G401 (cell line): ENCODE measurements around the gene ZNF652. TPM values are rescaled to one million over a fixed set of nuclear protein-coding genes. Genes with fewer than 3 reads are reported as not detected.
"Not testable (repeated sequence)": the region's sequence is repeated elsewhere in the genome, so short reads cannot be mapped to it uniquely, and the experiment has no call there.

Experiments
- DNase-seq: peaks from one replicate; pipeline ENCODE4 v3.0.0-alpha.2; 2015; ENCODE audit warnings: low spot score
- in situ Hi-C: cut with HindIII; loops from 2 replicates; pipeline ENCODE4 v1.10.0; 2016; ENCODE audit warnings: low sequenced_read_pairs, mixed read lengths
- total RNA-seq: library from RNA; depleted of rRNA; stranded (reverse); fragments of >200 nt; shearing (Covaris generic); gene quantifications from 2 replicates; pipeline ENCODE4 v1.2.3, GENCODE V29; 2014

Gene ZNF652
- total RNA-seq, 1 experiment from 2014 or later = 20.2 TPM

DNA sequence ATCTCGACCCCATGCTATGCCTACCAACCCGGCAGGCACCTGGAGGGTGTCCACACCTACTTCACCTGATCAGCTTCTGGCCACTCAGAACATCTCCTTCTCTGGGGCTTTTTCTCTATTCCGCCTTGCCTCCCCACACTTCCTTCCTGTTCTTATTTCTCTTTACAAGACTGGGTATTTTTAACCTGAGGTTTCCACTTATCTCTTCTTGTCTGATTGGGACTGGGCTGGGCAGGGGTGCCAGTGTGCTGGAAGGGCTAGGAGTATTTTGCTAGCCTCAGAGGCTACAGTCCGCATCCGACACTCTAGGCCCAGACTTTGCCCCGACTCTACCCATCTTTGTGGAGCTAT, 26.2 kb upstream of the ZNF652 start:
- in situ Hi-C loops = no loop called here
- no peak for DNase-seq

DNA sequence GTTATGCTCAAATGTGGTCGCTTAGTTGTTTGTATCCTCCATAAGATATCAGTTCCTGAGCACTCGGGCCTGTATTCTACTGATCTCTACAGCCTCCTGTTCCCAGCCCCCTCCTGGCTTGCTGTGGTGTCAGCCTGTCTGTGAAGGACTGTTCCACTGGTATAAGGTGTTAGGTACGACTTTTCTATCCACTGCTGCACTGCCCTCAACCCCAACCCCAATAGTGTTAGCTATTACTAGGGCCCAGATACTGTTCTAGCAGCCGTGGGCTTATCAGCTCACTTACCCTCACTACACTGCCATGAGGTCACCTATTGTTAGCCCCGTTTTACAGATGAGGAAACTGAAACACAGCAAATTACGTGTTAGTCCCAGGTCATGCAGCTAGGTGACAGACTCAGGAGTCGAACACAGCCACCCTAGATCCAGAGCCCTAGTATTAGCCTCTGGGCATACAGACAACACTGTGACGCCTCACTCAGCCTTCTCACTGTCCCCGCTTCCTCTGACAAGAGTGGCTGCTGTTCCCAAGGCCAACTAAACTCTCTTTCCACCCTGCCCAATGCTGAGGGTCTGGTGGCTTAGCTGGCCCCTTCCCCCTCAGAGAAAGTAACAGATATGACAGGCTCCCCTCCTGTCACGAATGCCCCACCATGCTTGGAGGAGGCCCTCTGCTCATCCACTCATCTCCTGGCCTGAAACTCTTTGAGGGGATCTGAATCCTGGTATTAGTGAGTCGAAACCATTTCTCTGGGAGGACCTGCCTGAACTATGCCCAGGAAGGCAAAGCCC, 25.6 kb upstream of the ZNF652 start:
- DNase-seq = no peak
- in situ Hi-C loops = no loop called here

DNA sequence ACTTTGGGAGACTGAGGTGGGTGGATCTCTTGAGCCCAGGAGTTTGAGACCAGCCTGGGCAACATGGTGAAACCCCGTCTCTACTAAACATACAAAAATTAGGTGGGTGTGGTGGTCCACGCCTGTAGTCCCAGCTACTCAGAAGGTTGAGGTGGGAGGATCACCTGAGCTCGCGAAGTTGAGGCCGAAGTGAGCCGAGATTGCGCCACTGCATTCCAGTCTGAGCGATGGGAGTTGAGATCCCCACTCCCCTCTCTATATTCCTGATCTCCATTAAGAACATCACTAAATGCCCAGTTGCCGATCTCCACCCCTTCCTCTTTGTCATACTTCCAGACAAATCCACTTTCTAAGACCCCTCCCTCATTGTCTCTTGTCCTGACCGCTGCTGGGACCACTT, 24.3 kb upstream of the ZNF652 start:
- in situ Hi-C loops = no loop called here
- DNase-seq = no peak

- in situ Hi-C loops = no loop called here
Observed at GRCh38 chr17:49384951-49385350, 22.9 kb upstream of the ZNF652 start.

GRCh38 chr17:49383060-49383459, 21.0 kb upstream of the ZNF652 start:
- no peak for DNase-seq
- in situ Hi-C loops = no loop called here

More at GRCh38 chr17:49384951-49385350, 22.9 kb upstream of the ZNF652 start:
- DNase-seq = no peak

GRCh38 chr17:49382556-49382955, 20.5 kb upstream of the ZNF652 start:
- no peak for DNase-seq
- in situ Hi-C loops = no loop called here

DNA sequence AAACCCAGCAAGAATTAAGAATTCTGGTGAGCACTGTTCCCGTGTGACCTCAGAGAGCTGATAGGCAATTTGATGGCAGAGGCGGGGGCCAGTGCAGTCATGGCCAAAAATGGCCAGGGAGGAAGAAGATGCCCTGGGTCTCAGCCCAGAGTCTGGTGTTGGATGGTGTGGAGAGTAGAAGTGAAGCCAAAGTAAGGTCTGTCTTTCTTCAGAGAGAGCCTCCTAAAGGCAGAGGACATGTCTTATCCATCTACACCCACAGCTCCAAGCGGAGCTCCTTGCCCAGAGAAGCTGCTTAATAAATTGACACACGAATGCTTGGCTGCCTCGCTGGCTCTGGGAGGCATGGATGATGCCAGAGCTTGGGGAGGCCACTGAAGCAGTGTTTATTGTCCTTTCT, 19.7 kb upstream of the ZNF652 start:
- no peak for DNase-seq
- in situ Hi-C loops = no loop called here

DNA sequence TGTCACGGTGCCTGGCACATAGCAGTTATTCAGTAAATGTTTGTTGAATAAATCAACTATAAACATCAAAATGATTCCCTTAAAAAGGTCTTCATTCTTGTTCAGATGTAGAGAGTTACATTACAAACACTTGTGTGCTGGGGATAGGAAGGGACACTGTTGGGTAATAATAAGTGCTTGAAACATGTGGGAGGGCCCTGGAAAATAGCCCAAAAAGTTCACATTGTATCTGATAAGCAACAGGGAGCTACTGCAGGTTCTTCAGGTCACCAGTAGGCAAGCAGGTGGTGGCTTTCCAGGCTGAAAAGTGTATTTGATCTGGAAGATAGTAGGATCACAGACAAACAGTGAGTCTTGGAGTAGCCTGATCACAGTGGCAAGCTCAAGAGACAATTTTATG, 19.0 kb upstream of the ZNF652 start:
- in situ Hi-C loops = no loop called here
- DNase-seq = no peak

- in situ Hi-C loops = no loop called here
- no peak for DNase-seq
Observed at GRCh38 chr17:49379926-49380325, 17.9 kb upstream of the ZNF652 start.

GRCh38 chr17:49378311-49378710, 16.3 kb upstream of the ZNF652 start:
- no peak for DNase-seq
- in situ Hi-C loops = no loop called here

GRCh38 chr17:49375544-49375943, 13.5 kb upstream of the ZNF652 start:
- in situ Hi-C loops = no loop called here
- DNase-seq = no peak

GRCh38 chr17:49373115-49373514, 11.1 kb upstream of the ZNF652 start:
- in situ Hi-C loops = no loop called here
- DNase-seq = no peak

DNA sequence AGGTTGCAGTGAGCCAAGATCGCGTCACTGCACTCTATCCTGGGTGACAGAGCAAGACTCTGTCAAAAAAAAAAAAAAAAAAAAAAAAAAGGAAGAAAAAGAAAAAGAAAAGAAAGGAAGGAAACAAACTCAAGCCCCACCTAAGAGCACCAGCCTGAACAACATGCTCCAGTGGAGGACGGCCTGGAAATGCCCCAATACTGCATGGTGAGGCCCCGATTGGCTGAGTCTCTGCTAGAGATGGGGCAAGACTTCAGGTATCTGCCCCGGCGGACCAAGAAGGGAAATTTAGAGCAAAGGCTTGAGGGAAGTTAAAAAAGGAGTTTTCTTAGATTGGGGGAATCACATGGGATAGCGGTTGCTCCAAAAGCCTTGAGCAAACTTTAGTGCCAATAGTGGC, 10.4 kb upstream of the ZNF652 start:
- DNase-seq = no peak
- in situ Hi-C loops = no loop called here

GRCh38 chr17:49370971-49371834, 9.2 kb upstream of the ZNF652 start:
- in situ Hi-C loops = no loop called here
- no peak for DNase-seq

- DNase-seq = no peak
- in situ Hi-C loops = no loop called here
Observed at GRCh38 chr17:49369760-49370159, 7.7 kb upstream of the ZNF652 start.

GRCh38 chr17:49369089-49369488, 7.0 kb upstream of the ZNF652 start:
- in situ Hi-C loops = no loop called here
- DNase-seq = no peak

DNA sequence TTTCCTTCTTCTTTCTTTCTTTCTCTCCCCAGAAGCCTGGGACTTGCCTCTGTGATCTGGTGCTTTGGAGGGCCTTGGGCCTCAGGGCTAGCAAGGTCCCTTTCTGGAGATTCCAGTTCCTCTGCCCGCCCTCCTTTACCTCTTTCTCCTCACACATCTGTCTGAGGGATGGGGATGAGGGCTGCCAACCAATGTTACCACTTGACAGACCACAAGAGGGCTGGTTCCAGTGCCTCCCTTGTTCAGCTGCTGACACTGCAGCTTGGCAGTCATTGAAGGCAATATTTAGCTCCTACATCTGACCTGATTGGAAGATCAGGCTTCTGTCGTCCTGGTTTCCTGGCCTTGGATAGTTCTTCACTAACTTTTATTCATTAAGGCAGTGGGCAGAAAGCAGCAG, 3.6 kb upstream of the ZNF652 start:
- in situ Hi-C loops = no loop called here
- DNase-seq = peak; percentile 25

- DNase-seq, in situ Hi-C loops: not testable (repeated sequence)
Observed at GRCh38 chr17:49365126-49365525, 3.1 kb upstream of the ZNF652 start.

GRCh38 chr17:49364119-49364518, 2.1 kb upstream of the ZNF652 start:
- in situ Hi-C loops = no loop called here
- no peak for DNase-seq

- no peak for DNase-seq
- in situ Hi-C loops = no loop called here
Observed at GRCh38 chr17:49363251-49363650, 1.2 kb upstream of the ZNF652 start.

- in situ Hi-C loops = no loop called here
- no peak for DNase-seq
Observed at GRCh38 chr17:49362723-49363117, 670 bp upstream of the ZNF652 start.
